BLaER1 treated with 17β-estradiol and CSF1 and Interleukin-3, amounts not matched to agents 10 nM and 100 nM (cell line): ENCODE data around the gene SRRM3.
"Not testable (repeated sequence)": the region's sequence is repeated elsewhere in the genome, so short reads cannot be mapped to it uniquely, and the experiment has no call there.

Experiments
- H3K27ac ChIP-seq, 11 experiments: shearing (Covaris generic); formaldehyde crosslinking; 2 replicates each; pipeline ENCODE4 v1.8.1; 2022
- H3K27me3 ChIP-seq, 11 experiments: shearing (Covaris generic); formaldehyde crosslinking; 2 replicates each; pipeline ENCODE4 v1.8.1; 2022
- H3K36me3 ChIP-seq, 11 experiments: shearing (Covaris generic); formaldehyde crosslinking; 2 replicates each; pipeline ENCODE4 v1.8.1; 2022
- H3K4me1 ChIP-seq, 10 experiments: shearing (Covaris generic); formaldehyde crosslinking; 2 replicates each; pipeline ENCODE4 v1.8.1; 2022
- H3K4me2 ChIP-seq, 11 experiments: shearing (Covaris generic); formaldehyde crosslinking; 2 replicates each; pipeline ENCODE4 v1.8.1; 2022
- H3K4me3 ChIP-seq, 10 experiments: shearing (Covaris generic); formaldehyde crosslinking; 2 replicates each; pipeline ENCODE4 v1.8.1; 2022
- H3K9ac ChIP-seq, 11 experiments: shearing (Covaris generic); formaldehyde crosslinking; 2 replicates each; pipeline ENCODE4 v1.8.1; 2022
- H3K9me3 ChIP-seq, 11 experiments: shearing (Covaris generic); formaldehyde crosslinking; replicated peaks in 1 of 11; 2 replicates each; pipeline ENCODE4 v1.8.1; 2022
- H4K20me1 ChIP-seq, 11 experiments: shearing (Covaris generic); formaldehyde crosslinking; 2 replicates each; pipeline ENCODE4 v1.8.1; 2022
- Cebpa-rat ChIP-seq, 11 experiments: shearing (Covaris generic); IDR thresholded peaks; 2 replicates each; pipeline ENCODE4 v1.8.1; 2022

SRRM3 gene

GRCh38 chr7:76165106-76165972, 36.4 kb upstream of the SRRM3 start:
- H3K9me3 ChIP-seq: no peaks in the 10 kb centered on the region
- no peaks in the 10 kb centered on the region for H3K36me3 ChIP-seq
- H4K20me1 ChIP-seq: no peaks in the 10 kb centered on the region
- H3K27me3 ChIP-seq: peaks cover 0 to 13% (median 9%) of the 10 kb centered on the region in 11 experiments; a peak in 7 of 22 replicates
- H3K4me2 ChIP-seq: peak overlapping the region in 4 of 11 experiments; percentile 87 to 94 (median 90); a peak in 7 of 22 replicates
- H3K4me1 ChIP-seq: peaks cover 0 to 13% (median 8%) of the 10 kb centered on the region in 10 experiments; a peak in 15 of 20 replicates
- no peak overlapping the region for H3K27ac ChIP-seq
- no peak overlapping the region for H3K9ac ChIP-seq
- H3K4me3 ChIP-seq: peak overlapping the region in 1 of 10 experiments; percentile 73; a peak in 1 of 20 replicates
- TF ChIP-seq Cebpa-rat (IDR thresholded peaks at IDR 0.05): no peak

GRCh38 chr7:76165973-76166403, 35.7 kb upstream of the SRRM3 start:
- H3K27me3 ChIP-seq: peaks cover 0 to 13% (median 9%) of the 10 kb centered on the region in 11 experiments; a peak in 7 of 22 replicates
- H3K4me3 ChIP-seq: peak overlapping the region; percentile 54 to 82 (median 69)
- H3K4me1 ChIP-seq: peaks cover 0 to 13% (median 8%) of the 10 kb centered on the region in 10 experiments; a peak in 15 of 20 replicates
- H3K4me2 ChIP-seq: peak overlapping the region; percentile 77 to 94 (median 88)
- H3K27ac ChIP-seq: peak overlapping the region; percentile 32 to 71 (median 50); a peak in 19 of 22 replicates
- no peaks in the 10 kb centered on the region for H3K36me3 ChIP-seq
- no peak for TF ChIP-seq Cebpa-rat (IDR thresholded peaks at IDR 0.05)
- peak overlapping the region in 9 of 11 experiments; percentile 68 to 79 (median 76); a peak in 16 of 22 replicates for H3K9ac ChIP-seq
- H4K20me1 ChIP-seq: no peaks in the 10 kb centered on the region
- H3K9me3 ChIP-seq: no peaks in the 10 kb centered on the region

- Histone ChIP-seq H3K36me3 (no peaks in the 10 kb centered on the region), H3K9ac (peak overlapping the region; percentile 67 to 79 (median 76)), H3K27ac (peak overlapping the region; percentile 32 to 71 (median 50); a peak in 19 of 22 replicates), H3K27me3 (peaks cover 0 to 13% (median 9%) of the 10 kb centered on the region in 11 experiments; a peak in 7 of 22 replicates), H3K9me3 (no peaks in the 10 kb centered on the region), H4K20me1 (no peaks in the 10 kb centered on the region), H3K4me3 (peak overlapping the region; percentile 54 to 82 (median 69)), H3K4me1 (peaks cover 0 to 13% (median 8%) of the 10 kb centered on the region in 10 experiments; a peak in 15 of 20 replicates), H3K4me2 (peak overlapping the region; percentile 77 to 94 (median 88))
- no peak for TF ChIP-seq Cebpa-rat (IDR thresholded peaks at IDR 0.05)
Observed at GRCh38 chr7:76166404-76167255, 35.1 kb upstream of the SRRM3 start.

GRCh38 chr7:76173566-76174205, 28.0 kb upstream of the SRRM3 start:
- TF ChIP-seq Cebpa-rat (IDR thresholded peaks at IDR 0.05): no peak
- Histone ChIP-seq H3K36me3 (no peaks in the 10 kb centered on the region), H3K4me1 (peaks cover 0 to 8% (median 0%) of the 10 kb centered on the region in 10 experiments; a peak in 2 of 20 replicates), H3K4me3 (no peak overlapping the region), H3K27ac (no peak overlapping the region), H4K20me1 (no peaks in the 10 kb centered on the region), H3K4me2 (no peak overlapping the region), H3K9ac (no peak overlapping the region), H3K9me3 (no peaks in the 10 kb centered on the region), H3K27me3 (no peaks in the 10 kb centered on the region)

GRCh38 chr7:76176951-76177350, 24.7 kb upstream of the SRRM3 start:
- H3K27me3 ChIP-seq, H3K4me1 ChIP-seq, H3K4me2 ChIP-seq, H3K4me3 ChIP-seq, H3K36me3 ChIP-seq, H3K9ac ChIP-seq, H3K27ac ChIP-seq, H3K9me3 ChIP-seq, H4K20me1 ChIP-seq: not testable (repeated sequence)

- H3K27me3 ChIP-seq: no peaks in the 10 kb centered on the region
- no peak for TF ChIP-seq Cebpa-rat (IDR thresholded peaks at IDR 0.05)
- H3K4me1 ChIP-seq: peaks cover 0 to 8% (median 0%) of the 10 kb centered on the region in 10 experiments; a peak in 2 of 20 replicates
- H3K4me3 ChIP-seq: no peak overlapping the region
- H3K4me2 ChIP-seq: no peak overlapping the region
- H3K9ac ChIP-seq: no peak overlapping the region
- H3K36me3 ChIP-seq: no peaks in the 10 kb centered on the region
- H3K9me3 ChIP-seq: no peaks in the 10 kb centered on the region
- H3K27ac ChIP-seq: no peak overlapping the region
- H4K20me1 ChIP-seq: no peaks in the 10 kb centered on the region
Observed at GRCh38 chr7:76179686-76180085, 22.0 kb upstream of the SRRM3 start.

GRCh38 chr7:76182225-76182960, 19.3 kb upstream of the SRRM3 start:
- no peak for TF ChIP-seq Cebpa-rat (IDR thresholded peaks at IDR 0.05)
- Histone ChIP-seq H3K4me1 (peaks cover 0 to 23% (median 10%) of the 10 kb centered on the region in 10 experiments; a peak in 13 of 20 replicates), H3K9ac (no peak overlapping the region)

More at GRCh38 chr7:76182225-76182960, 19.3 kb upstream of the SRRM3 start:
- Histone ChIP-seq H3K36me3 (no peaks in the 10 kb centered on the region), H3K4me3 (no peak overlapping the region), H3K27me3 (no peaks in the 10 kb centered on the region), H3K9me3 (no peaks in the 10 kb centered on the region), H3K27ac (no peak overlapping the region), H3K4me2 (no peak overlapping the region), H4K20me1 (no peaks in the 10 kb centered on the region)
